Nephron progenitor cell (in vitro differentiated cells): ENCODE measurements around the gene NDUFB6.
"Not testable (repeated sequence)": the region's sequence is repeated elsewhere in the genome, so short reads cannot be mapped to it uniquely, and the experiment has no call there.

ENCODE experiments used
- DNase-seq: peaks from one replicate; pipeline ENCODE4 v3.0.0; 2021
- H3K27ac Mint-ChIP-seq: 2 replicates; pipeline ENCODE4 v1.8.0; 2021; ENCODE audit warnings: mild to moderate bottlenecking, moderate library complexity, mixed read lengths
- H3K27me3 Mint-ChIP-seq: 2 replicates; pipeline ENCODE4 v1.8.0; 2021; ENCODE audit warnings: mild to moderate bottlenecking, low read depth, mixed read lengths; ENCODE audit not compliant: poor library complexity
- H3K36me3 Mint-ChIP-seq: 2 replicates; pipeline ENCODE4 v1.8.0; 2021; ENCODE audit warnings: low read depth, mixed read lengths
- H3K4me1 Mint-ChIP-seq: 2 replicates; pipeline ENCODE4 v1.8.0; 2021; ENCODE audit warnings: mixed read lengths
- H3K4me3 Mint-ChIP-seq: 2 replicates; pipeline ENCODE4 v1.8.0; 2021; ENCODE audit warnings: mild to moderate bottlenecking, moderate library complexity, mixed read lengths
- H3K9me3 Mint-ChIP-seq: 2 replicates; pipeline ENCODE4 v1.8.0; 2021; ENCODE audit warnings: mild to moderate bottlenecking, moderate library complexity, mixed read lengths
- TF ChIP-seq, protein P1 (sequence below): fragments of 200-600 bp; sonication (generic); IDR thresholded peaks from 2 replicates; pipeline ENCODE4 v1.5.0; 2021; ENCODE audit warnings: antibody characterized with exemption

NDUFB6 gene

DNA sequence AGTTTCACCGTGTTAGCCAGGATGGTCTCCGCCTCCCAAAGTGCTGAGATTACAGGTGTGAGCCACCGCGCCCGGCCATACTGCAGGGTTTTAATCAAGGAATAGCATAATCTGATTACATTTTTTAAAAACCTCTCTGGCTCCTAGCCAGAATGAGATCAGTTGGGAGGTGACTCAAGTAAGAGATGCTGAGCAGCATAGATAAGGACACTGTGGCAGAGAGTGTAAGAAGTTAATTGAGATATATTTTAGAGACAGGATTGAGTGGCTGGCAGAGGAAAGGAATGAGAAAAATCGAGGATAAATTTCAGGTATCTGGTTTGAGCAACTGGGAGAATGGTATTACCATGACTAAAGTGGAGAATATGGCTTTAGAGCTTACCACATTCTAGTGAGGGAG is 39.6 kb downstream of the NDUFB6 start:
- Mint-ChIP-seq H3K36me3 (peaks cover 34% of the 10 kb centered on the region), H3K4me1 (no peaks in the 10 kb centered on the region), H3K27ac (no peak overlapping the region), H3K9me3 (peaks cover 5% of the 10 kb centered on the region), H3K27me3 (no peaks in the 10 kb centered on the region), H3K4me3 (no peak overlapping the region)
- TF ChIP-seq, protein P1, sequence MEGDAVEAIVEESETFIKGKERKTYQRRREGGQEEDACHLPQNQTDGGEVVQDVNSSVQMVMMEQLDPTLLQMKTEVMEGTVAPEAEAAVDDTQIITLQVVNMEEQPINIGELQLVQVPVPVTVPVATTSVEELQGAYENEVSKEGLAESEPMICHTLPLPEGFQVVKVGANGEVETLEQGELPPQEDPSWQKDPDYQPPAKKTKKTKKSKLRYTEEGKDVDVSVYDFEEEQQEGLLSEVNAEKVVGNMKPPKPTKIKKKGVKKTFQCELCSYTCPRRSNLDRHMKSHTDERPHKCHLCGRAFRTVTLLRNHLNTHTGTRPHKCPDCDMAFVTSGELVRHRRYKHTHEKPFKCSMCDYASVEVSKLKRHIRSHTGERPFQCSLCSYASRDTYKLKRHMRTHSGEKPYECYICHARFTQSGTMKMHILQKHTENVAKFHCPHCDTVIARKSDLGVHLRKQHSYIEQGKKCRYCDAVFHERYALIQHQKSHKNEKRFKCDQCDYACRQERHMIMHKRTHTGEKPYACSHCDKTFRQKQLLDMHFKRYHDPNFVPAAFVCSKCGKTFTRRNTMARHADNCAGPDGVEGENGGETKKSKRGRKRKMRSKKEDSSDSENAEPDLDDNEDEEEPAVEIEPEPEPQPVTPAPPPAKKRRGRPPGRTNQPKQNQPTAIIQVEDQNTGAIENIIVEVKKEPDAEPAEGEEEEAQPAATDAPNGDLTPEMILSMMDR, result no peak
- DNase-seq, result no peak

DNA sequence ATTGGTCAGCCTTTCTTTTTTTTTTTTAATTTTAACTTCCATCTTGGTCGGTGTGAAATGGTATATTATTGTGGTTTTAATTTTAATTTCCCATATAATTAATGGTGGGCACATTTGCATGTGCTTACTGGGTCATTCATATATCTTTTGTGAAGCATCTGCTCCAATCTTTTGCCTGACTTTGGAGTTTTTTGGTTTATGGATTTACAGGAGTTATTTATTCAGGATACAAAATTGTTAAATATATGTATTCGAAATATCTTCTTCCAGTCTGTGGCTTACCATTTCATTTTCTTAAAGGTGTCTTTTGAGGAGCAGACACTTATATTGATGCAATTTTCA is 46.3 kb downstream of the NDUFB6 start:
- TF ChIP-seq, protein P1, result no peak
- Mint-ChIP-seq H3K4me1 (peaks cover 20% of the 10 kb centered on the region), H3K27me3 (peaks cover 8% of the 10 kb centered on the region), H3K4me3 (peak overlapping the region; percentile 92), H3K9me3 (peaks cover 11% of the 10 kb centered on the region), H3K27ac (no peak overlapping the region), H3K36me3 (peaks cover 11% of the 10 kb centered on the region)
- DNase-seq, result no peak

DNA sequence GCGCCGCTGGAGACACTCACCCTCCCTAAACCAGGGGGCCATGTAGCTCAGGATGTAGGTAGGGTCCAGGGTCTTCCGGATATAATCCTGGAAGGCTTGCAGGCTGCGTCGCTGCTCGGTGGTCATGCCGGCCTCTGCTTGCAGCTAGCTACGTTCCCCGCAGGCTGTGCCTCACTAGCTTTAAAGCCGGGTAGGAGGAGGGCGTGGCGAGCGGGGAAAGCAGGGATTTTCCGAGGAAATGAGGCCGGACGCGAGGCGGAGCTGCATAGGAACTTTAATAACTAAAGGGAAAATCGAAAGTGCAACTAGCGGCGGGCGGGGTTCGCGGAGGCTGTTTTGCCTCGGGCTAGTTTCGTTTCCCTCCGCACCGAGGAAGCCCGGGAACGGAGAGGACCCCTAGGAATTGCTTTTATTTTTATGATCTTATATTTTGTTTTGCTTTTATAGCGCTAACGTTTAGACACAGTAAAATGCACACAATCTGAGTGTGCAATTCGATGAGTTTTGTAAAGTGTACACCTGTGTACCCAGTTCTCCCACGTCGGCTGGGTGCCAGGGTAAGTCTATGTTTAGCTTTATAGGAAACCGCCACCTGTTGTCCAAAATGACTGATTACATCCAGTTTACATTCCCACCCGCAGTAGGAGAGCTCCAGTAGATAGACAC is 46.8 kb downstream of the NDUFB6 start, which contains the start of gene RIGI:
Gene RIGI, minus strand, starts transcription at position 156 of the 666 bp plus-strand sequence. Its CDS starts 30 bp downstream, at position 126.
- Mint-ChIP-seq H3K4me3 (peak within 1 kb of the TSS; percentile 92), H3K9me3 (peaks cover 13% of the 10 kb centered on the region), H3K27me3 (peaks cover 8% of the 10 kb centered on the region), H3K36me3 (peaks cover 9% of the 10 kb centered on the region), H3K4me1 (peaks cover 20% of the 10 kb centered on the region), H3K27ac (no peak within 1 kb of the TSS)
- peak; percentile 79 for DNase-seq
- TF ChIP-seq, protein P1, result peak; percentile 44

DNA sequence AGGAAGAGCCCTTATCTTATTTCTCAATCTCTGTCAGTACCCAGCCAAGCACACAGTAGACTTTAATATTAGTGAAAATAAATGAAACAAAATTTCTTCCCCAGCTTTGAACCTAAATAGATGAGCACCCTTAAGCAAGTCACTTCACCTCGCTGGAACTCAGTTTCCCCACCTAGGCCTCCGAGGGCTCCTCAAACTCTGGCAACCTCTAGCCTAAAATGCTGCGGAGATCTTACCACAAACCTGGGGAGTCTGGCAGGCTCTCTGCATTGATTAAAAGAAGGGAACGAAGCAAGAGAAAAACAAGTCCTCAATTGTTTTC is 47.3 kb downstream of the NDUFB6 start:
- Mint-ChIP-seq H3K27me3 (peaks cover 8% of the 10 kb centered on the region), H3K4me1 (peaks cover 20% of the 10 kb centered on the region), H3K9me3 (peaks cover 14% of the 10 kb centered on the region), H3K4me3 (peak overlapping the region; percentile 92), H3K36me3 (peaks cover 5% of the 10 kb centered on the region), H3K27ac (no peak overlapping the region)
- DNase-seq, result no peak
- TF ChIP-seq, protein P1, result no peak

DNA sequence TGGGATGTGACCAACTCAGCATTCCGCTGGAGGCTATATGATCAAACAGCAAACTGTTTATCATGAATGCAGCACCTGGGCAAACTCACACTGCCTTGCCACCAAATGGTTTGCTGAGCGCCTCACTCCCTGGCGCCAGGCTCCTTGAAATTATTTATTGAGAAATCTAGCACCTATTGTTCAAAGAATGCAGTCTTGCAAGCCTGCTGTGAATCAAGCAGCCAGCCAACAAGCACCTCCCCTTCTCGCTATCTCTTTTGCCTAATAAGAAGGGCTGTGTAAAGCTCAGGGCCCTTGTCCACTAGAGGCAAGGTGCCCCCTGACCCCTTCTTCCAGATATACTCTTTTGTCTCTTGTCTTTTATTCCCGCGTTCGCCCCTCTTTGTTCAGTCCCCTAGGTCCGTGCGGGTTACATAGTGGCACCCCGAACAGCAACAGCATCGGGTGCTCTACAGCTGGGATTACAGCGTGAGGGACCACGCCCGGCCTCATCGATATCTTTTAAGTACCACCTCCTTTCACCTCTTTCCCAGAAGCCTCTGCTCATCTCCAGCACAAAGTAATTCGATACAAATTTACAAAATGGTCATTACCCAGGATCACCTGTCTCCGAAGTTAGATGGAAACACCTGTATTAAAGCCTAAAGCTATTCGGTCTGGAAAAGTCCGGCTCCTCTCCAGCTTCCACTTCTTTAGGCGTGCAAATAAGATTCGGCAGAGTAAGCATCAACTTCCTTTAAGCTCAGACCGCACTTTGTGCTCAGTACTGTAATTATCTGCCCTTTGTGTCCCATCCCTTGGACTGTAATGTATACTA is 47.9 kb downstream of the NDUFB6 start:
- peak overlapping the region; percentile 92 for H3K4me3 Mint-ChIP-seq
- peaks cover 14% of the 10 kb centered on the region for H3K9me3 Mint-ChIP-seq
- peaks cover 20% of the 10 kb centered on the region for H3K4me1 Mint-ChIP-seq
- TF ChIP-seq, protein P1, result no peak
- peaks cover 4% of the 10 kb centered on the region for H3K36me3 Mint-ChIP-seq
- H3K27ac Mint-ChIP-seq, result no peak overlapping the region
- no peak for DNase-seq
- peaks cover 8% of the 10 kb centered on the region for H3K27me3 Mint-ChIP-seq

DNA sequence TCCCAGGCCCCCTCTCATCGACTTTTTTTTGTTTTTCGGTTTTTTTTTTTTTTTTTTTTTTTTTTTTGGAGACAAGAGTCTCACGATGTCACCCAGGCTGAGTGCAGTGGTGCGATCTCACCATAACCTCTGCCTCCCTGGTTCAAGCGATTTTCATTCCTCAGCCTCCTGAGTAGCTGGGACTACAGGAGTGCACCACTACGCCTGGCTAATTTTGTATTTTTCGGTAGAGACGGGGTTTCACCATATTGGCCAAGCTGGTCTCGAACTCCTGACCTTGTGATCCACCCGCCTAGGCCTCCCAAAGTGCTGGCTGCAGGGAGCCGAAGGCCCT is 48.4 kb downstream of the NDUFB6 start:
- not testable (repeated sequence) for H3K4me3 Mint-ChIP-seq, H3K27me3 Mint-ChIP-seq, H3K27ac Mint-ChIP-seq, H3K36me3 Mint-ChIP-seq, DNase-seq
- Mint-ChIP-seq H3K4me1 (peaks cover 20% of the 10 kb centered on the region), H3K9me3 (peaks cover 14% of the 10 kb centered on the region)
